ENCODE results near the gene BAZ2B.

- no peak for TF ChIP-seq EZH2 (IDR thresholded peaks at IDR 0.05)
- TF ChIP-seq CTCF (IDR thresholded peaks at IDR 0.05) = no peak
Observed at GRCh38 chr2:159515441-159515840, 100.9 kb downstream of the BAZ2B start.
